NCI-H2196 (cell line): ENCODE measurements around the gene RANBP9.

Source experiments
- DNase-seq: peaks from one replicate; lab custom pipeline; 2025; ENCODE audit not compliant: unreplicated experiment; lab: John Stamatoyannopoulos, UW

The RANBP9 gene

DNA sequence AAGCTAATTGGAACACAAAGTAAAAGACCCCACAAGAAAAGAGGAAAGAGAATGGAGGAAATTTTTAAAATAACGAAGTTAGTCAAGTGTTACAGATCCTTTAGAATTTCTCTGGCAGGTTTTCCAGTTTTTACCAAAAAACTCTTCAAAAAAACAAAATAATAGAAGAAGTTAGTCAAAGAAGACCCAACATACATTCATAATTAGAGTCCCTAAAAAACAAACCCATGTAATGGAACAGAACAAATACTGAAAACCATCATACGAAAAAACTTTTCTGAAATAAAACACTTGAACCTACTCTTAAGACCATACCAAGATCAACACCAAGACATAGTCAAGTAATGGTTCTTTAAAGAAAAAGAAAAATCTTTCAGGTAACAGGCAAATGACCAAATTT is 31.6 kb downstream of the RANBP9 start:
- DNase-seq = no peak

DNA sequence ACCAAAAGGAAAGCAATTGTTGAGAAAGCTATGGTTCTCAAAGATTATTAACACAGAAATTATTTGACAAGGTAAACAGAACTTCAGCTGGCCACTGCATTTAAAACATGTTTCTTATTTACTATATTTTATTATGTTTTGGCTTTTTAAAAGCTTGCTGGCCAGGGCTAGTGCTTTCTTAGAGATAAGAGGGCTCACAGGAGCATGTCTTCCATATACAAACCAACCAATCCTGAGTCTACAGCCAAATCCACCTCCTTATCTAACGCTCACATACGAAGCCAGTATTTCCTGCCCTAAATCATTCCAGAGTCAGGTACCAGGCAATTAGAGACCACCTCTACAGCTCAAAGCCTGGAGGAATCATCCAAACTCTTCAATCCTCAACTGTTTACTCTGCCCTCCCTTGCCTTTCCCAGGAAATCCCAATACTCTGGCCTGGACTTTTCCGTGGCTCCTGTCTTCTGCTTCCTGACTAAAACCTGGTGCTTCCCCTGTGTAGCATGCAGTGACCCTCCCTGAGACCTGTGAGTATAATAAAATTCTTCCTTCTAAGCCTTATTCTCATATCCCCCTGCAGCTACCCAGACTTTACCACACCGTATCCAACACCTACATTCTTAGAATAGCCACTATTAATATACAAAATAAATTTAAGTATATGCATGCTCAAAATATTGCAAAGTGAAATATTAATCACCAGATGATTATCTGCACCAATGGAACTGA is 33.2 kb downstream of the RANBP9 start:
- no peak for DNase-seq

DNA sequence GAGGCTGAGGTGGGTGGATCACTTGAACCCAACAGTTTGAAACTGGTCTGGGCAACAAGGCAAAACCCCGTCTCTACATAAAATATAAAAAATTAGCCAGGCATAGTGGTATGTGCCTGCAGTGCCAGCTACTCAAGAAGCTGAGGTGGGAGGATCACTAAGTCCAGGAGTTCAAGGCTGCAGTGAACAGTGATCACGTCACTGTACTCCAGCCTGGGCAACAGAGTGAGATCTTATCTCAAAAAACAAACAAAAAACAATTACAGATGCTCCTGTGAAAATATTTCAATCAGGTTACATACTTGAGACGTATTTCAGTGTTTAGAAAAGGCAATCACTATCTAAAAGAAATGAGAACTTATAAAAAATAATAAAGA is 33.8 kb downstream of the RANBP9 start:
- no peak for DNase-seq

DNA sequence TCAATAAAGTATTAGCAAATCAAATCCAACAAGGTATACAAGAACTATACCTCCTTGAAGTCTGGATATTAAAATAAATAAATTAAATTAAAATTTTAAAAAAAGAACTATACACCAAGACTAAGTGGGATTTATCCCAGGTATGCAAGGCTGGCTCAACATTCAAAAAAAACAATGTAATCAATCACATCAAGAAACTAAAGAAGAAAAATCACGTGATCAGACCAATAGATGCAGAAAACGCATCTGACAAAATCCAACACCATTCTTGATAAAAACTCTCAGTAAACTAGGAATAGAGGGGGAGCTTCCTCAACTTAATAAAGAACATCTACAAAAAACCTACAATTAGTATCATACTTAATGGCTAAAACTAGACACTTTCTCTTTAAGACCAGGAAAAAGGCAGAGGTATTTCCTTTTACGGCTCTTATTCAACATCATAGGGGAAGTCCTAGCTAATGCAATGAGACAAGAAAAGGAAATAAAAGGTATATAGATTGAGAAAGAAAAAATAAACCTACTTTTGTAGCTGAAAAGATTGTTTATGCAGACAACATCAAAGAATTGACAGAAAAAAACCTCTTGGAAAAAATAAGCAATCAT is 35.0 kb downstream of the RANBP9 start:
- DNase-seq = no peak

DNA sequence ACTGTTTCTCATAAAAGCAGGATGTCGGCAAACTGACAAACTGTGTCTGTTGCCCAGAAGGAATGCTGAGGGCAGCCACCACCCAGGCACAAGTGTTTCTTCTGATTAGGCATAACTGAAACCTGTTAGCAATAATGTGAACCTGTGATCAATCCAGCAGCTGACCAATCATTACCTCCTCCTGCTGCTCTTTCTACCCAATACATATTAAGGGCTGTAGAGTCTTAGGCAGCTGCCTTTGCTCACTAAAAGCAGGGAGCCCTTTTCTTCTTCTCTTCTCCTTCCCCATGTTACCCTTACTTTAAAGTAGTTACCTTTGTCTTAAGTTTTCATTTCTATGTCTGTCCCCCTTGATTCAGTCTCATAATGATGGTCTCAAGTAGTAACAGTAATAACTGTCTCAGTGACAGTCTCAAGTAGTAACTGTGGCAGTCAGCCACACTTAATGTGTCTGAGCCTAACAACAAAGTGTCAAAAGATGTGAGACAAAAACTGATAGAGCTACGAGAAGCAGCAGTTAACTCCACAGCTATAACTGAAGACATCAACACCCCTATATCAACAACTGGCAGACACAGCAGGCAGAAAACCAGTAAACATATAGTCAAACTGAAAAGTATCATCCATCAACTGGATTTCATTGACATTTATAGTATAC is 37.0 kb downstream of the RANBP9 start:
- DNase-seq = no peak

DNA sequence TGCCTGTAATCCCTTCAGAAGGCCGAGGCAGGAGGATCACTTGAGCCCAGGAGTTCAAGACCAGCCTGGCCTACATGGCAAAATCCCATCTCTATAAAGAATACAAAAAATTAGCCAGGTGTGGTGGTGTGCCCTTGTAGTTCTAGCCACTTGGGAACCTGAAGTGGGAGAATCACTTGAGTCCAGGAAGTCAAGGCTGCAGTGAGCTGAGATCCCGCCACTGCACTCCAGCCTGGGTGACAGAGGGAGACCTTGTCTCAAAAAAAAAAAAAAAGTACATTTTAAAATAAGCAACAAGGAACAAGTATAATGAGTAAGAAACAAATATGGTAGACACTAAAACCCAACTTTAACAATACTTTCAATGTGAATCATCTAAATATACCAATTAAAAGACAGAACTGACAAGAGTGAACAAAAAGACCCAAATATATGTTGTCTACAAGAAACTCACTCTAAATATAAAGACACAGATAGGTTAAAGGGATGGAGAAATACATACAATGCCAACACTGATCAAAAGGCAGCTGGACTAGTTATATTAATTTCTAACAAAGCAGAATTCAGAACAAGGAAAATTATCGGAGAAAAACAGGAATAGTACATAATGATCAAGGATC is 37.7 kb downstream of the RANBP9 start:
- no peak for DNase-seq

DNA sequence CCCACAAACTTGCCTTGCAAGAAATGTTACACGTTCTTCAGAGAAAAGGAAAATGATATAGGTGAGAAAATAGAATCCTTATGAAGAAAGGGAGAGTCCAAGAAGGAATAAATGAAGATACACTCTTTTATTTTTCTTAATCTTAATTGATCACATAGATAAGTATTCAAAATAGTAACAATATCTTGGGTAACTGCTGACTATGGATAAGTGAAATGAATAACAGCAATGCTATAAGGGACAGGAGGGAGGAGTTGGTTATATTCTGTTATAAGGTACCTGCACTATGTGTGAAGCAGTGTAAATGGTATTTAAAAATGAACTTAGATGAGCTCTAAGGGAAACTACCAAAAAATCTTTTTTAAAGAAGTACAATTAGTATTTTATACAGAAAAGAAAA is 38.3 kb downstream of the RANBP9 start:
- DNase-seq = no peak

DNA sequence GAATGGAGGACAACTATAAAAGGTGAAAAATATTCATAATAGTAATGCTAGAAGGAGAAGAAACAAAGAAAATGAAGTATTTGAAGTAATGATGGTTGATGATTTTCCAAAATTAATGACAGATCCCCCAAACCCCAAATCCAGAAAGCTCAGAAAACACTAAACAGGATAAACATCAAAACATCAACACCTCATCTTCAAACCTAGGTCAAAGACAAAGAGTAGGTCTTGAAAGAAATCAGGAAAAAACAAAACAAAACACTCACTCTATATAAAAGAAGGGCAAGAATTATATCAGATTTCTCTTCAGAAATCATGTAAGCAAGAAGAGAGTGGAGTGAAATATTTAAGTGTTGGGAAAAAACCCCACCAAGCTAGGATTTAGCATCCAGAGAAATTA is 38.7 kb downstream of the RANBP9 start:
- DNase-seq = no peak

DNA sequence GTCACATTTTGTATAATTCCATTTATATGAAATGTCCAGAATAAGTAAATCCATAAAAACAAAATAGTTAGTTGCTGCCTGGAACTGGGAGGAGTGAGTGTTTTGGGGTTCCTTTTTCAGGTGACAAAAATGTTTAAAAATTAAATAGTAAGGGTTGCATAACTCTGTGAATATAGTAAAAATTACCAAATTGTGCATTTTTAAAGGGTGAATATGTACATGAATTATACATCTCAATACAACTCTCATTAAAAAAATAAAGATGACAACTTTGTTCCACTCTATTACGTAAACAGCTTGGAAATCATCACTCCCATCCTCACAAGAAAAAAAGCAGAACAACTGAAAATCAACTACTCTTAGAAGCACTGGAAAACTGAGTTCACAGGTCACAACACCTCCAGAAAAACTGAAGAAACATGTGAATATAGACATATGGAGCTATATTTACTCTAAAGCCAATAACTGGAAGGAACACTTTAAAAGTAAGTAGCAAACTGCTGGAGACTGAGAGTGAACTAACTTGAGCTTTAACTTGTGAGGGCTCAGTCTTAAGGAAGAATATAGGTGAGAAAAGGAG is 40.0 kb downstream of the RANBP9 start:
- no peak for DNase-seq

DNA sequence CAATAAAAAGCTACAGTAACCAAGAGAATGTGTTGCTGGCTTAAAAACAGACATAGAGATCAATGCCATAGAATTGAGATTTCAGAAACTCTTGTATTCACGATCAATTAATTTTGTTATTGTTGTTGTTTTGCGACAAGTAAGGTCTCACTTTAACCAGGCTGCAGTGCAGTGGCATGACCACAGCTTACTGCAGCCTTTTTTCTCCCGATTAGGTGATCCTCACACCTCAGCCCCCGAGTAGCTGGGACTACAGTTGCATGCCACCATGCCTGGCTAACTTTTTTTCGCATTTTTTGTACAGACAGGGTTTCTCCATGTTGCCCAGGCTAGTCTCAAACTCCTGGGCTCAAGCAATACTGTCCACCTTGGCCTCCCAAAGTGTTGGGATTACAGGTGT is 42.2 kb downstream of the RANBP9 start:
- DNase-seq = no peak

DNA sequence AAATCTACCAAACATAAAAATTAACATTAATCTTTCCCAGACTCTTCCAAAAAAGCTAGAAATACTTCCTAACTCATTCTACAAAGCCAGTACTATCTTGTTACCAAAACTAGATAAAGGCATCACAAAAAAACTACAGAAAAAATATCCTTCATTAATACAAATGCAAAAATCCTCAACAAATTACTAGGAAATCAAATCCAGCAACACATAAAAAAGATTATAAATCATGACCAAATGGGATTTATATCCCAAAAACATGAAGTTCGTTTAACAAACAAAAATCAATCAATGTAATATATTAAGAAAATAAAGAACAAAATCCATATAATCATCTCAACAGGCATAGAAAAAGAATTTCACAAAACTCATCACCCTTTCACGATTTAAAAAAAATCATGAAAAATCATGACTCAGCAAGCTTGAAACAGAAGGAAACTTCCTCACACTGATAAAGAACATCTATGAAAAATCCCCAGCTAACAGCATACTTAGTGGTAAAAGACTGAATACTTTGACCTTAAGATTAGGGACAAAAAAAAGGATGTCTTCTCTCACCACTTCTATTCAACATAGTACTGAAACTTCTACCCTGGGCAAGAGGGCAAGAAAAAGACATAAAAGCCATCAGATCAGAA is 43.2 kb downstream of the RANBP9 start:
- DNase-seq = no peak

DNA sequence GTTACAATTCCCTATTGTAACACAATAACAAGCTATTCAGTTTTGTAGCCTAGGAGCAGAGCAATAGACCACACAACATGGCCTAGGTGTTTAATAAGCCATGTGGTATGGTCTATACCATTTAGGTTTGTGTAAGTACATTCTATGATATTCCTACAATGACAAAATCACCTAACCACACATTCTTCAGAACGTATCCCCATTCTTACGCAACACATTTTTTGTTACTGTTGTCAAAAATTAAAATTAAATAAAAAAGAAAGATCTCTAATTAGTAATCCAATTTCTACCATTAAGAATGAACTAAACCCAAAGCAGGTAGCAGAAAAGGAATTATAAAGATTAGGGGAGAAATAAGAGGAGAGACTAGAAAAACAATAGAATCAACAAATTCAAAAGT is 44.0 kb downstream of the RANBP9 start:
- no peak for DNase-seq

DNA sequence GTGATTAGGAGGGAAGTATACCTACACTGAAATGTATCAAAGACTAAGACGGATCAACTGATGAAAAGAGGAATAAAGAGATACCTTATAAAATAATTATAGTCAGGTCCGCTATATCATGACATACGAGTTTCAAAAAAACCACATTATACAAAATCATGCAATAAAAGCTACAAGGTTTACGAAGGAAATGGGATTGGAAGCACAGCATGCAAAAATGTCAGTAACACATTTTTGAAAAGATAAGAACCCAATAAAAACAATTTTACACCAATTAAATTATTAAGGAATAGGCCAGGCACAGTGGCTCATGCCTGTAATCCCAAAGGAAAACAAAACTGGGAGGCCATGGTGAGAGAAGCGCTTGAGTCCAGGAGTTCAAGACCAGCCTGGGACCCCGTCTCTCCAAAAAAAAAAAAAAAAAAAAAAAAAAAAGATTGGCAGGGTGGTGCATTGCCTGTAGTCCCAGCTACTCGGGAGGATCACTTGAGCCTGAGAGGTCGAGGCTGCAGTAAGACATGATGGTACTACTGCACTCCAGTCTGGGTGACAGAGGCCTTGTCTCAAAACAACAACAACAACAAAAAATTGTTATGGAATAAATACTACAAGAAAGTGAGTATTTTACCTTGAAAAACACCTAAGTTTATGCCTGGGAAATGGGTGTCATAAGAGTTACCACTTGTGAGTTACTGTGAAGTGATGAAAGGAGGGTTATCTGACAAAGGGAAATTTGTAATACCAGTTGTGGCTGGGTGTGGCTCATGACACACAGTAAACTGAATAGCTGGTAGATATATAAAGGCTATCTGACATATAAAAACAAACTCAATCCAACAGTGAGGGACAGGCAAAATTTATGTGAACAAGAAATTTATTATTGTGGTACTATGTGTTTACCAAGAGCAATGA is 45.2 kb downstream of the RANBP9 start:
- no peak for DNase-seq

DNA sequence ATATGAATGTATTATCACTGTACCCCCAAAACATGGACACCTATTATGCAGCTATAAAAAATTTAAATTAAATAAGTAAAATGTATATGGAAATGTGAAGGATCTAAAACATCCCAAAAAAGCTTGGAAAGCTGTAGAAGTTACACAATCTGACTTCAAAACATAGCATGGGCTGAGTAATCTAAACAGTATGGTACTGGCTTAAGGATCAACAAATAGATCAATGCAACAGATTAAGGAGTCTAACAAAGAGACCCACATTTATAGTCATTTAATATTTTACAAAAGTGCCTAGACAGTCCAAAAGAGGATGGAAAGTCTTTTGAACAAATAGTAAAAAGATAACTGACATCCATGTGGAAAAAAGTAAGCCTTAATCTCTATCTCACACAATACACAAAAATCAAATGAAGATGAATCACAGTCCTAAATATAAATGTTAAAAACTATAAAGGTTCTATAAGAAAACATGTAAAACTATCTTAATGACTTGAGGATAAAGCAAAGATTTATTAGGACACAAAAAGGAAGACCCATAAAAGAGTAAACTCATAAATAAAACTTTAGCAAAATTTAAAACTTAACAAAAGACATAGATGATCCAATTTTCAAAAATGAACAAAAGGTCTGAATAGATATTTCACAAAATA is 46.8 kb downstream of the RANBP9 start:
- no peak for DNase-seq

DNA sequence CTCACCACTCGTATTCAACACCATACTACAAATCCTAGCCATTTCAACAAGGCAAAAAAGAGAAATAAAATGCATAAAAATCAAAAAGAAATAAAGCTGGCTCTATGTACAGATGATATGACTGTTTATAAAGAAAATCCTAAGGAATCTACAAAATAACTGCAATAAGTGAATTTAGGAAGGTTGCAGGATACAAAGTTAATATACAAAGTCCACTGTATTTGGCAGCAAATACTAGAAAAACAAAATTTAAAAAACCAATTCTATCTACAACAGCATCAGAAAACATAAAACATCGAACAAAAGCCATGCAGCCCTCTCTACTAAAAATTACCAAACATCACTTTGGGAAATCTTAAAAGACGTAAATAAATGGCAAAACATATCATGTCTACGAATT is 47.6 kb downstream of the RANBP9 start:
- DNase-seq = no peak

DNA sequence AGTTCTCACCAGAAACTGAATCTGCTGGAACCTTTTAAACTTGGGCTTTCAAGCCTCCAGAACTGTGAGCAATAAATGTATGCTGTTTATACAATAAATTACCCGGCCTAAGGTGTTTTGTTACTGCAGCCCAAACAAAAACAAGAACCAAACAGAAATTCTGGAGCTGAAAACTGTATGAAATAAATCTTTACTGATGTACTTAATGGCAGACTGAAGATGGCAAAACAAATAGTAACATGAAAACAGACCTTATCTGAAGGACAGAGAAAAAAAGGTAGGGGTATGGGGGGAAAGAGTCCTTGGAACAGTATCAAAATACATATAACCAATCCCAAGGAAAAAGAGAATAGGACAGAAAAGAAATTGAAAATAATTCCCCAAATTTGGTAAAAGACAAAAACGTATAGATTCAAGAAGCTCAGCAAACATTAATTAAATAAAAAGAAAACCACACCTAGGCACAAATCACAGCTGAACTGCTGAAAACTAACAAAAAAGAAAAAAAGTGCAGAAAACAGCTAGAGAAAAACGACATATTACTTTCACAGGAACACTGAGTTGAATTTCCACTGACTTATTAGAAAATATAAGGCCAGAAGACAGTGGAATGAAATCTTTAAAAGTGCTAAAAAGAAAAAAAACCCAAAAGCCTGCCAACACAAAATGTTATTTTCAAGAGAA is 48.8 kb downstream of the RANBP9 start:
- DNase-seq = no peak

DNA sequence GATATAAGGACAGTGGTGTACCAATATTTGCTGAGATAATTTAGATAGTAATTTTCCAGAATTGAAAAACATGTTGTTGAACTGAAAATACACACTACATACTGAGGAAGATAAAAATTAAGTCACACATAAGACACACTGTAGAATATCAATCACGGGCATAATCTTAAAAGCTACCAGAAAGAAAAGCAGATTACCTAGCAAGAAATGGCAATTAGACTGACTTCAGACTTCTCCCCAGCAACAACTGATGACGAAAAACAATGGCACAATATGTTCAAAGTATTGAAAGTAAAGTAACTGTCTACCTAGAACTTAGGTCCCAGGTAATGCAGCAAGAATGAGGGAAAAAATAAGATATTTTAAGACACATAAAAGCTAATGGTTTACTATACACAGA is 50.0 kb downstream of the RANBP9 start:
- DNase-seq = no peak

DNA sequence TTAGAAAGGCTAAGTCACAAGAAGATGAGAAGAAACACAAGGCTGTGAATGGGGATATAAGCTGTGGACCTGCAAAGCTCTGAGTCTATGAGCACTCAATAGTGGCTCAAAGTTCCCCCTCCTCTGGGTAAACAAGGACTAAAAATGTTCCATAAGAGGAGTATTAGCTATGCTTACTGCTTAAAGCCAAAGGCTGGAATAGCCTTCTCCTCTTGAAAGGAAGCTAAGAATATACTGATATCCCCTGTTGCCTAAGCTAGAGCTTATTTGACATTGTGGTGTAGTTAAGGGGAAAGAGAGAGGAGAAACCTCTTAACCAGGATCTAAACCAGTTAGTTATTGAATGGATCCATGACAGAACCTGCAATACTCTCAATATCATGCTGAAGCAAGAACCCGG is 50.7 kb downstream of the RANBP9 start:
- DNase-seq = no peak

DNA sequence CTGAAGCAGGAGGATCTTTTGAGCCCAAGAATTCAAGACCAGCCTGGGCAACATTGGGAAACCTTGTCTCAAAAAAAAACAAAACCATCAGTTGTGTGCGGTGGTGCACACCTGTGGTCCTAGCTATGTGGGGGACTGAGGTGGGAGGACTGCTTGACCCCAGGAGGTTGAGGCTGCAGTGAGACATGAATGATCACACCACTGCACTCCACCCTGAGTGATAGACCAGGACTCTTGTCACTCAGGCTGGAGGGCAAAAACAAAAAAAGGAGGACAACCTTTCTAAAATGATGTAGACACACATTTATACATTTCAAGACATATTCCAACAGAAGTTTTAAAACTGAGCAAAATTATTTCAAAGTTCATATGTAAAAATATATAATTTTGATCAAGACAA is 51.4 kb downstream of the RANBP9 start:
- no peak for DNase-seq
